GM21360 (cell line): Measurements from ENCODE around the gene FSTL1.

Experiments used
- ATAC-seq: cut with Tn5 transposase; IDR thresholded peaks from one replicate; pipeline ENCODE4 v1.9.1; 2021; ENCODE audit warnings: mild to moderate bottlenecking, moderate library complexity; ENCODE audit not compliant: unreplicated experiment

Gene FSTL1

GRCh38 chr3:120364101-120364500 lies 86.7 kb downstream of the FSTL1 start:
- ATAC-seq = no peak

- no peak for ATAC-seq
Observed at GRCh38 chr3:120357807-120358206, 93.0 kb downstream of the FSTL1 start.

GRCh38 chr3:120355486-120355885 lies 95.3 kb downstream of the FSTL1 start:
- no peak for ATAC-seq

- ATAC-seq = no peak
Observed at GRCh38 chr3:120353463-120353862, 97.3 kb downstream of the FSTL1 start.

GRCh38 chr3:120352017-120352416 lies 98.8 kb downstream of the FSTL1 start:
- ATAC-seq = no peak

- ATAC-seq = no peak
Observed at GRCh38 chr3:120350401-120350941, 100.3 kb downstream of the FSTL1 start.

GRCh38 chr3:120349855-120350125 lies 101.0 kb downstream of the FSTL1 start:
- no peak for ATAC-seq

GRCh38 chr3:120348991-120349854 lies 101.6 kb downstream of the FSTL1 start, which contains the start of gene LRRC58:
Gene LRRC58 (minus strand): TSS chr3:120349354. CDS start chr3:120349243, 111 bp downstream.
- ATAC-seq = peak; percentile 88

GRCh38 chr3:120348065-120348990 lies 102.5 kb downstream of the FSTL1 start:
- ATAC-seq = peak; percentile 38

GRCh38 chr3:120344349-120344748 lies 106.4 kb downstream of the FSTL1 start:
- no peak for ATAC-seq
